Activated CD4-positive, alpha-beta T cell treated with anti-CD3 and anti-CD28 coated beads for 4 hours (primary cell): ENCODE data around the gene TOP1.

Source experiments
- DNase-seq, 2 donors: peaks; one replicate each; pipeline ENCODE4 v3.0.0-alpha.2; 2020

TOP1 gene

DNA sequence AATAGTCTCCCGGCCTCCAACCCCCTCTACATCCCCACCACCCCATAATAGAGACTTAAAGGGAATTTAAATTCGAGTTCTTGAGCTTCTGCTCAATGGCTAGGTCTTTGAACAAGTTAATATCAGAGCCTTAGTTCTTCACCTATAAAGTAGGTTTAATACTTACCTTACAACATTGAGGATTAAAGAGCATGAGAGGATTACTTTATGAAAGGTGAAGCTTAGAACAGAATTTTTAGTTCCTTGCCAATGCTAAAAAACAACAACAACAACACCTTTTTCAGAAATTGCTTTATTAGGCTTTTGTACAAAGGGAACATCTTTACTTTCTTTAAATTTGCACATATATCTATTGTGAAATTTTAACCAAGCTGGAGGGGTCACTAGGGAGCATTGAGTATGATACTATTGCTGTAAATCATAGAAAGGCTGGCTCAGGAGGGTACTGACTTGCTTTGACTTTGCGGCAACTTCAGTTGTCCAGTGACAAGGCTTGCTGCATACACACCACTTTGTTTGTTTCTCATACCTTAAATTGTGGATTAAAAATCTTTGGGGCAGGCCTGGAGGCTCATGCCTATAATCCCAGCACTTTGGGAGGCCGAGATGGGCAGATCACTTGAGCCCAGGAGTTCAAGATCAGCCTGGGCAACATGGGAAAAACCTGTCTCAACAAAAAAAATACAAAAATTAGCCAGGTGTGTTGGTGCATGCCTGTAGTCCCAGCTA is 9.7 kb downstream of the TOP1 start:
- DNase-seq, result no peak

DNA sequence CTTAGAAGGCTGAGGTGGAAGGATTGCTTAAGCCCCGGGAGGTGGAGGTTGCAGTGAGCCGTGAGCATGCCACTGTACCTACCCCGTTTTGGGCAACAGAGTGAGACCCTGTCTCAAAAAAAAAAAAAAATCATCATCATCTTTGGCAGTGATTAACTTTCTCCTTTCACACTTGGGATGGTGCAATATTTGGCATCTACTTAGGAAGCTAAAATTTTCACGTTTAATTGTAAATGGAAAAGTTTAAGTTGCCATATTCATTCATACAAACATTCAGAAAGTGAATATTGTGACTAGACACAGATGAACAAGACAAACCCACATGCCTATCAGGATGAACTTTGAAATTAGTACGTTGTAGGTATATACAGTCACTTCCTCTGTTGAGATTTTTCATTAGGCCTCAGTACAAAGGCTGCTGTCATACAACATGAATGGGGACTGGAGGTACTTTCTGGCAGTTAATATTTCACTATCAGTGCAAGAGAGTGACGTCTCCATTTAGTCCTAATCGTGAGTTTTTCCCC is 10.3 kb downstream of the TOP1 start:
- DNase-seq, result no peak

DNA sequence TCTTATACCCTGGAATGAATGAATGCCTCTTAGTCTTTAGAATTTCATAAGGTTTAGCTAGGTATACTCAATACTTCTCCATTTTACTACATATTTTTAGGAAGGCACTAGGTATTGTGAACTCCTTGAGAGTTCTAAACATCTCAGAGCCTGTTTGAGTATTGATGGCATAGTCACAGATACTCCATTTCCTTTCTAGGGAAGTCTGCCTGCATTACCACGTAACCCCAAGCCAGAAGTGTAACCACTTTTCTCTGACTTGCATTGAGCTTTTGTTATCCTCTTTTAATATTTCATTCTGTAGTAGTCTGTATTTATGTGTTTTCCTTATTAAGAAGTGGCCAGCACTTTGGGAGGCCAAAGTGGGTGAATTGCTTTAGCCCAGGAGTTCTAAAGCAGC is 12.2 kb downstream of the TOP1 start:
- no peak for DNase-seq

DNA sequence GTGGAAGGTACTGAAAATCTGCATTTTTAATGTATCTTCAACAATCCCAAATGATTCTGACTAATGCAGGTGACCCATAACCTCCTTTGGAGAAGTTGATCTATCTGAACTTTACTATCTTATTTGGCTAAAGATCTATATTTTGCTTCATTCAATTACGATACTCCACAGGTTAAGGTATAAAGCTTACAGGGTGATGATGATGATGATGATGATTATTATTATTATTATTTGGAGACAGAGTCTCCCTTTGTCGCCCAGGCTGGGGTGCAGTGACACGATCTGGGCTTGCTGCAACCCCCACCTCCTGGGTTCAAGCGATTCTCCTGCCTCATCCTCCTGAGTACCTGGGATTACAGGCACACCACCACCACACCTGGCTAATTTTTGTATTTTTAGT is 13.1 kb downstream of the TOP1 start:
- DNase-seq, result no peak

DNA sequence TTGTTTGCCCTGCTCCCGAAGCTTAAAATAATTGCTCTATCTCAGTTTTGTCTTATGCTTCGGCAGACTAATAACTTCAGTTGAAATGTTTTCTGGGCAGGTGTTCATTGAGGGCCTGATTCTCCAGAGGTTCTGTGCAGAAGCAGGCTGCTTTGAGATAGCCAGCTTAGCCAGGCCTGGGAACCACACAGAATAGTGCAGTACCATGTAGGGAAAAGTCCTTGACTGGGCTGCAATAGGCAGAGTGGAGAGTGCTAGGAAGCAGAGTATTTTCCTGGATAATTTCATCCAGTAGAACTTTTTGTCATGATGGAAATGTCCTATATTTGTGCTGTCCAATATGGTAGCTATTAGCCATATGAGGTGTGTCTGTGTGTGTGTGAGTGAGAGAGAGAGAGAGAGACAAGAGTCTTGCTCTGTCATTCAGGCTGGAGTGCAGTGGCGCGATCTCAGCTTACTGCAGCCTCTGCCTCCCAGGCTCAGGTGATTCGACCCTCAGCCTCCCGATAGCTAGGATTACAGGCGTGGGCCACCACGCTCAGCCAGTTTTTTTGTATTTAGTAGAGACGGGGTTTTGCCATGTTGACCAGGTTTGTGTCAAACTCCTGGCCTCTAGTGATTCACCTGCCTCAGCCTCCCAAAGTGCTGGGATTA is 15.9 kb downstream of the TOP1 start:
- DNase-seq, result no peak

DNA sequence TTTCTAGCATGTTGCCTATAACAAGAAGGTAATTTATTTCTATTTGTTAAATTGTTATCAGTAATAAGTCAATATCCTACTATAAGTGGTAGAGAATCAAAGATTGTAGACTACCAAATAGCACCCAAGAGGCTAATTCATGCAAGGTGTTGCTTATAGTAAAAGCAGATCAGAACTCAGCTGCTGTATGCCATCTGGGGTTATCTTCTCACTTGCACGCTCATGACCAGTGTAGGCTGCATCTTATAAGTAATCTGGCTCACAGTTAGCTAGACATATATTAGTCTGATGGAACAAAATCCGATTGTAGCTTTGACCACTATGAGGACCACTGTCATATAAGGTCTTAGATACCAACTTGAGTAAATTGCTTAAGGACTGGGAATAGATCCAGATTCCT is 17.0 kb downstream of the TOP1 start:
- DNase-seq, result no peak

DNA sequence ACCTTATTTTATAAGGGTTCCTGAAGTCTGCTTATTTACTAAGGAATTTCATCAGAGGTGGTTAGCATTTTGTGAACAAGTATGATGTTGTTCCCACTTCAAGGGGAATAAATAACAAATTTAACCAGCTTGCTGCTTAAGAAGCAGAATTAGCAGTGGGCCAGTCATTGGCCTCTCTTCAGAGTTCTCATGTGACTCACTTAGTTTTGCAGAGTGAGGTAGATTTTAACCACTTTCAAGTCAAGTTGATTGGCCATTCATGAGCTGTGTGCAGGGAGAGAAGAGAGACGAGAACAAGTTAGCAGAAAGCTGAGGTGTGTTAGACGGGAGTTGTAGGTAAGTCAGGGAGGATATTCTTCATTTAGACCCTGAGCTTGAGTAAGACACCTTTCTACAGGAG is 18.1 kb downstream of the TOP1 start:
- no peak for DNase-seq

DNA sequence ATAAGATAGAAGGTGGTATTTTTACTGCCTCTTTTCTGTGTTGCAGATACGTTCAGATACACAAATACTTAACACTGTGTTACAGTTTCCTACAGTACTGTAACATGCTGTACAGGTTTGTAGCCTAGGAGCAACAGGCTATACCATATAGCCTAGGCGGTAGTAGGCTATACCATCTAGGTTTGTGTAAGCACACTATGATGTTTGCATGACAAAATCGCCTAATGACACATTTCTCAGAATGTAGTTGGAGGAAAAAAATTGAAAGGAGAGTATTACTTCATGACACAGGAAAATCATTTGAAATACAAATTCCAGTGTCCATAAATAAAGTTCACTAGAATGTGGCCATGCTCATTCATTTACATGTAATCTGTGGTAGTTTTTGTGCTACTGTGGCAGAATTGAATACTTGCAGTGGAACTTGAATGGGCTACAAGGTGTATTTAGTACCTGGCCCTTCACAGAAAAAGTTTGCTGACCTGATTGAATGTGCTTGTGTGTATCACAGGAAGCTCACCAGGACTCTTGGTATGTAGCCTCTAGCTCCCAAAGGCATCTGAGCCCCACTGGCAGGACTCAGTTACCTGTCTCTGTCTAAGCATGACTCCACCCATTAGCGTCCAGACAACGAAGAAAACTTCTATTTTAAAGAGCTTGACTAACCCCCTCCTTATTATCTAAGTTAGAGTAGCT is 18.8 kb downstream of the TOP1 start:
- no peak for DNase-seq

DNA sequence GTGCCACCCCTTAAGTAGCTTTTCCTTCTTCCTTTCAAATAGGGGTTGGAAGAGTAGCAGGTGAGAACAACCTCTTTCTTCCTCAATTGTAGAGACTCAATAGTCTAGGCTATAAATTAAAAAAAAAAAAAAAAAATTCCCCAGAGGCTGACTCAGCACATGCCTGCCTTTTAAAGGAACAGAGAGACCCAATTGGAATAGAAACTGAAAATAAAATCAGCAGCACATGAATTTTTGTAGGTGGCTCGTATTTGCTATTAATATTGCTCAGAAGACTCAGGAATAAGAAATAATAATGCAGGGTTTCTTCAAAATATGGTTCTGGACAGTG is 19.3 kb downstream of the TOP1 start:
- DNase-seq, result no peak

DNA sequence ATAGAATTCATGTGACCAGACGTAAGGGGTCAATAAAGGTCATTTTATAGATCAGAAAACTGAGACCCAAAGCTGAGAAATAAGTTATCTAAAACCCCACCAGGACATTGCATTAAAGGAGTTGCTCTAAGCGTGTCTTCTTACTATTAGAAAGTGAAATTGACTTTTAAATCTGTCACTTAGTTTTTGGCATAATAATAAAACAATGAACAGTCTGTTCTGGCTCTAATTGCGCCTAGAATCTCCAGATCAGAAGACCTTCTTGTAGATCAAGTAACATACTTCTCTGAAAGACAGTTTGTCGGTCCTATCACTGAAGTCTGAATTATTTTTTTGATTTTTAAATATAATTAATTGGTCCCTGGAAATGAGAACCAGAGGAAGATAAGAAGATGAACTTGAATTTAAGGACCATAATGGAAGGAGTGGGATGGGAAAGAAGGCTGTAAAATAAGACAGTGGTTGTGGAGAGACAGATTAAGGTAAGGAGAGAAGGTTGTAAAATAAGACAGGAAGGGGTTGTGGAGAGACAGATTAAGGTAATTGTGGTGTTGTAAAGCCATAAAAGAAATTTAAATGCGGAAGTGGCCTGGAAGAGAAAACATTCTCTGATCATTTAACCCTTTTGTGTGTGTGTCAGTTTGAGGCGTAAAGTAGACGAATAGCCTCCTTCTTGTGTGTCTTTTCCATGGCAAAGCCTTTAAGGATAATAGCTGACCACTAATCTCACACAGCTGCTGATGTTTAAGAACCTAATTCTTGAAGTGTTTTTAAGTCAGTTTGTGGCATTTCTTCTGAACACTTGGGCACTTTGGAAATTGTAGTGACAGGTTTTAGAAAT is 20.1 kb downstream of the TOP1 start:
- DNase-seq, result no peak

DNA sequence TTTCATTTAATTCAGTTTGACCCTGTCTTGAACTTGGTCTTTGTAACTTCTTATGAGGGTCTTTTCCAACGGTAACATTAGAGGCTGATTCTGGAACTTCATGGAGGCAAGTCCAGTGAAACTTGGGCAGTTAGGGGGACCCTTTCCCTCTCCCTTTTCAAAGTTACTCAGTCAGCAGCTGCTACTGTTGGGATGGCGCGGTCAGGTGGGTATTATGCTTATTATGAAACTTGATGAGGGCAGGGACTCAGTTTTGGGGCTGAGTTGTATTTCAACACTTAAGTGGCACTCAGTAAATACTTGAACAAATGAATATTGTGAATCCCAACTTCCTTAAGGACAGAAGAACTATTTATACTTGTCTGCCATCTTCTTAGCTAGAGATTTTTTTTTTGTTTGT is 20.8 kb downstream of the TOP1 start:
- DNase-seq, result no peak

DNA sequence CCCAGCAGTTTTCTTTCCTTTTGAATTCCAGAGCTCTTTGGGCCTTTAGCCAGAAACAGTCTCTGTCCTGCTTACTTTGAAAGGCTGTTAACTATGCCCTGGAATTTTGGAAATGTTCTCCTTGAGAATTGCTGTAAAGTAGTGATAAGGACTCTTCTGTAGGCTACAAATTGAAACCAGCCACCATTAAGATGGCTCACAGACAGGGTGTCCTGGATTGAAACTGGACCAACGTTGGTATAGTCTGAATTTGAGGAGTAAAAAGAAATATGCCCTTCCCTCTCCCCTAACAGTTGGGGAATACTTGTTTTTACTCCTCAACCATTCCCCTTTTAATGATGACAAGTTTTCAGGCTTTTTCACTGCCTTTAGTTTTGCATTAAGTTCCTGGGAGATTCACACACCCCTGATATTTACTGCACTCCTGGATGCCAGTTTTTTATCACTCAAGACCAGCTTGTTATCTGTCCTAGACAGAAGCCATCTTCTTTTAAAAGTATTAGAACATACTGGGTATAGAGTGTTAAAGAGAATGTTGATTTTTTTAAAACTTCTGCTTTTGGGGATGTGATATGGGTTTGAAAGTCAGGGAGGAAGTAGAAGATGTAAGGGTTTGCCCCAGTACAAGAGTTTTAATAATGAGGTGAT is 21.9 kb downstream of the TOP1 start:
- DNase-seq, result no peak

DNA sequence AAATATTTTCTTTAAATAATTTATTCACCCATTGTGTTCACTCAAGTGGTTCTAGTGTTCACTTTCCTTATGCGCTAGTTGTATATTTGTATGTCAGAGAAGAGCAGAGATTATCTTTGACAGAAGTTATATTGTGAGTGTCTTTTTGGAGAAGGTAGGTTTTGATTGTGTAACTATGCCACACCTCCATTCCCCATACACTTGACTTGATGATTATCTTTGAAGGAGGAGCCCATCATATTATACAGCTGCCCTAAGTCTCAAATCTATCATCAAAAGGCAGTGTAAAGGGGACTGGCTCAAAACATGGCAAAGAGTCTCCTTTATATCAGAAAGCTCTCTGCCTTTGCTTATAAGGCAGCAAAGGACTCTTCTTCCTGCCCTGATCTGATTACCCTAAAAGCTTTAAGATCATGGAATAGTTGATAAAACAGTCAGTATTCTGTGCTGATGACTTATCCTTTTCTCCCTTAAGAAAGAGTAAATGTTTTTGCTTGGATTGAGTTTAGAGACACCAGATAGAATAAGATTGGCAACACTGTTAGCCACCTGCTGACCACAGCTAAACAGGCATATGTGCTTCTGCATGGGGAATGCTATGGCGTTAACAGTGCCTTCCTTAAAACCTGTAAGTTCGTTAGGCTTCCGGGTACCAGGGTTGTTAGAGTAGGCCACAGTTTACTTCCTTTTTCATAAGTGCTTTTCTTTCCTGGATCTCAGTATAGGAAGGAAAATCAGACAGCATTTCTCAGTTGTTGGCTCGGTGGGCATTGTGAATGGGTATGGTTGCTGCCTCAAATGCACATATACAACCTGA is 22.6 kb downstream of the TOP1 start:
- no peak for DNase-seq

DNA sequence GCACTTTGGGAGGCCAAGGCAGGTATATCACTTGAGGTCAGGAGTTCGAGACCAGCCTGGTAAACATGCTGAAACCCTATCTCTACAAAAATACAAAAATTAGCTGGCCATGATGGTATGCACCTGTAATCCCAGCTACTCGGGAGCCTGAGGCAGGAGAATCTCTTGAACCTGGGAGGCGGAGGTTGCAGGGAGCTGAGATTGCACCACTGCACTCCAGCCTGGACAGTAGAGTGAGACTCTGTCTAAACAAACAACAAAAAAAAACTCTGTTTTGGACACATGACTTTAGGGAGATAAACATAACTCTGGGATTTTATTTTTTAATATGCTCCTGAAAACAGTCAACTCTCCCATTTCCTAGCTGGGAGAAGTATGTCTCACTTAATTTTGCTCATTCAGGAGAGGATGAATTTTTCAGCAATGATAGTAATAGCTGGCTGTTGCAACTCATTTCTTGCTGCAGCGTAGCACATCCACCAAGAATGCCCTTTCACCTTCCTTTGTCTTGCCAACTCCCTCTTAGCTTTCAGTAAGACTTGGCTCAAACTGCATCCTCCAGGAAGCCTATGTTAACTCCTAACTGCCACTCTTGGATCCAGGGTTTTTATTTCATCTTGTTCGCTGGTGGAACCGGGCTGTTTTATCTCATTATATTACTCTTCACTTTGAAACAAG is 24.3 kb downstream of the TOP1 start:
- DNase-seq, result no peak

DNA sequence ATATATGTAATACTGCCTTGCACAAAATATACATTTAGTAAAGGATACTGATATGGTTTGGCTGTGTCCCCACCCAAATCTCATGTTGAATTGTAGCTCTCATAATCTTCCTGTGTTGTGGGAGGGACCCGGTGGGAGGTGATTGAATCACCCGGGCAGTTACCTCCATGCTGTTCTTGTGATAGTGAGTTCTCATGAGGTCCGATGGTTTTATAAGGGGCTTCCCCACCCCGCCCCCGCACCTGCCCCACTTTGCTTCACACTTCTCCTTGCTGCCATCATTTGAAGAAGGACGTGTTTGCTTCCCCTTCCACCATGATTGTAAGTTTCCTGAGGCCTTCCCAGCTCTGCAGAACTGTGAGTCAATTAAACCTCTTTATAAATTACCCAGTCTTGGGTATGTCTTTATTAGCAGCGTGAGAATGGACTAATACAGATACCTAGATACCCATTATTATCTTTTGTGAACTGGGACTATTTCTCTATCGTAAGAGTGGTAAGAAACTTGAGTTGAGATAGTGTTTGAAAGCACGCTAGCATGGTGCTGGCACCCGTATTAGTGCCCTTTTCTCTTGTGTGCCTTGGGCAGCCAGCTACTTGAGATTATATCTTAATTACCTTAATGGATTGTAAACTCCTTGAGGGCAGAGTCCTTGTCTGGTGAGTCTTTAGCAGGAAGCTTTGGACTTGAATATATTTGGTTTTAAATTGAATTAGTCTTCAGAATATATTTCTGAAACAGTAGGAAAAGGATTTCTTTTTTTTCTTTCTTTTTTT is 25.6 kb downstream of the TOP1 start:
- DNase-seq, result no peak

DNA sequence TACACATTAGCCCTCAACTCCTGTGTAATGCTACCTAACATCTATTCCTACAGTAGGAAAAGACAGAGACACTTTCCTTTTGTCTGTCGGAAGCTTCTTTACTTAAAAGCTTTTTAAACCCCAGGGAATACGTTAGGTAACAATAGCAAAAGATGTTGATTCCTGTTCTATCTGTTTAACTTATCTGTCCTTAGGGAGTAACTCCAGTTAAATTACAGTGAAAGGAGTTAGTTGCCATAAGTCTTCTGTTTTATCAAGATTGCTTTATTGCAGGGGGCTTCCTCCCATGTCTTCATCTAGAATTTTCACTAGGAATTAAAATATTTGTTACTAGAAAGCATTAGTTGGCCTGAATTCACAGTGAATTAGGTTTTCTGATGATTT is 26.2 kb downstream of the TOP1 start:
- no peak for DNase-seq

DNA sequence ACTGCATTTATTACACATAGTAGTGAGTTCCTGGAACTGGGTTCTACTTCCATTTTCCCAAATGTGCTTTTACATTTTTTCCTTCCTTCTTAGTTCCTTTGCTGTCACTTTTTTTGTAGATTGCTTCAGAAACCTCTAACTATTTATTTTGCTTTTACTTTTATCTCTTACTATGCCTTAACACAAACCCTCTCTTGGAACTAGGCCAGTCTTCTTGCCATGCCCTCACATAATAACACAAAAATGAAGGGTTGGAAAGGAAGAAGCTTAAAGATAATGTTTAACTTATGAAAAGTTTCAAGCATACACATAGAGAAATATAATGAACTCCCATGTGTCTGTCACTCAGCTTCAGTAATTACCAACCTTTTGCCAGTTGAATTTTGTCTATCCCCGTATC is 27.1 kb downstream of the TOP1 start:
- no peak for DNase-seq

DNA sequence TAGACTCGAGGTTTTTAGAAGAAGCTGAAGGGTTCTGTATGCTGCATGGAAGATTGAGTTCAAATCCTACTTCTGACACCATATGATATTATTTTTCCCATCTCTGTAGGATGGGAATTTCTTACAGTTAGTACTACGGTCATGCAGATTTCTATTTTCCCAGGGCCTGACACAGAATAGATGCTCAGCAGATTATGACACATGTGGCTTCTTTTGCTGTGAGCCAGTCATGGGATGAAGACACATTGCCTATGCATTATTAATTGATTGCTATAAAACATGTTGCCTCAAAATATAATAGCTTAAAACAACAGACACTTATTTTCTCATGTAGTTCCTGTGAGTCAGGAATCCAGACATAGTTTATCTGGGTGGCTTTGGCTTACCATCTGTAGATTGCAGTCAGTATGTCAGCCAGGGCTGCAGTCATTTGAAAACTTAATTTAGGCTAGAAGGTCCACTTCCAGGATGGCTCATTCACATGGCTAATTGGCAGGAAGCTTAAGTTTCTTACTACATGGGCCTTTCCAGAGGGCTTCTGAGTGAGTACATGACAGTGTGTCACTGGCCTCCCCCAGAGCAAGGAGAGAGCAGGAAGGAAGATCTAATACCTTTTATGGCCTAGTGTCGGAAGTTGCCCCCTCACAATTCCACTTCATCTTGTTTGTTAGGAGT is 29.5 kb downstream of the TOP1 start:
- peak; percentile 23 to 36 for DNase-seq

DNA sequence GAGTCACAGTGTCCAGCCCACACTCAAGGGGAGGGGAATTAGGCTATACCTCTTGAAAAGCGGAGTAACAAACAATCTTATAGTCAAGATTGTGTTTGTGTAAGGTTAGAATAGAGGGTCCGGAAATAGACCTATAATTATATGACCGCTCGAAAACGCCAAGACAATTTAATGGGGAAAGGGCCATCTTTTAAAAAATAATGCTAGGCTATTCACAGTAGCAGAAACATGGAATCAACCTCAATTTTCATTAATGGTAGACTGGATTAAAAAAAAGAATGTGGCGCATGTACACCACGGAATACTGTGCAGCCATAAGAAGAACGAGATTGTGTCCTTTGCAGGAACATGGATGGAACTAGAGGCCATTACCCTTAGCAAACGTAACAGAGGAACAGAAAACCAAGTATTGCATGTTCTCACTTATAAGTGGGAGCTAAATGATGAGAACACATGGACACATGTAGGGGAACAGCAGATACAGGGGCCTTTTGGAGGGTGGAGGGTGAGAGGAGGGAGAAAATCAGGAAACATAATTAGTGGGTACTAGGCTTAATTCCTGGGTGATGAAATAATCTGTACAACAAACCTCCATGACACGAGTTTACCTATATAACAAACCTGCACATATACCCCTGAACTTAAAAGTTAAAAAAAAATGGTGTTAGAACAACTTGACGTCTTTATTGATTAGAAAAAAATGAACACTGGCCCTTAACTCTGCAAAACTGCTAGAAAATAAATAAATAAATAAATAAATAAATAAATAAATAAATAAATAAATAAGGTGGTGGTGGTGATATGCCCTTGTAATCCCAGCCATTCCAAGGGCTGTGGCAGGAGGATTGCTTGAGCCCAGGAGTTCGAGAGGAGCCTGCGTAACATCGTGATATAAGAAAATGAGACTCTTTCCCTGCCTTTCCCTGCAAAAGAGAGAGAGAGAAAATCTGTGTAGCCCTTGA is 30.3 kb downstream of the TOP1 start:
- no peak for DNase-seq
